Neural cell (in vitro differentiated cells): Measurements from ENCODE around the gene HIPK2. TPM values are rescaled to one million over a fixed set of nuclear protein-coding genes. Genes with fewer than 3 reads are reported as not detected.

Experiments
- H2AFZ ChIP-seq: fragments of 200-600, 300-800 bp; sonication (generic), shearing (Covaris generic); 2 replicates; pipeline ENCODE4 v1.6.0; 2014; ENCODE audit warnings: low read depth, mild to moderate bottlenecking, antibody characterized with exemption, low read length, moderate library complexity
- H3F3A ChIP-seq: fragments of 200-600 bp; shearing (Covaris generic); 2 replicates; pipeline ENCODE4 v1.6.1; 2016; ENCODE audit warnings: mild to moderate bottlenecking, moderate library complexity, mixed read lengths, antibody characterized with exemption, low read length; ENCODE audit not compliant: insufficient read depth, poor library complexity, severe bottlenecking
- H3K27ac ChIP-seq: fragments of 200-600, 300-800 bp; sonication (generic), shearing (Covaris generic); 2 replicates; pipeline ENCODE4 v1.5.1; 2014; ENCODE audit warnings: mild to moderate bottlenecking, low read length, moderate library complexity
- H3K27me3 ChIP-seq: fragments of 300-800, 200-600 bp; sonication (generic), shearing (Covaris generic); 2 replicates; pipeline ENCODE4 v1.6.0; 2014; ENCODE audit warnings: mild to moderate bottlenecking, low read depth, low read length, moderate library complexity; ENCODE audit not compliant: insufficient read depth
- H3K36me3 ChIP-seq: fragments of 300-800, 200-600 bp; sonication (generic), shearing (Covaris generic); 2 replicates; pipeline ENCODE4 v1.5.1; 2014; ENCODE audit warnings: mild to moderate bottlenecking, antibody characterized with exemption, low read length, moderate library complexity; ENCODE audit not compliant: insufficient read depth
- H3K4me2 ChIP-seq: fragments of 300-800, 200-600 bp; sonication (generic), shearing (Covaris generic); 2 replicates; pipeline ENCODE4 v1.6.0; 2014; ENCODE audit warnings: mild to moderate bottlenecking, low read length
- H3K4me3 ChIP-seq: fragments of 300-800, 200-600 bp; sonication (generic), shearing (Covaris generic); 2 replicates; pipeline ENCODE4 v1.5.1; 2014; ENCODE audit warnings: mild to moderate bottlenecking, low read length, moderate library complexity
- H3K79me2 ChIP-seq: fragments of 200-600 bp; shearing (Covaris generic); replicated peaks from 2 replicates; pipeline ENCODE4 v1.6.0; 2014; ENCODE audit warnings: mild to moderate bottlenecking, low read length, moderate library complexity; ENCODE audit not compliant: insufficient read depth
- H3K9ac ChIP-seq: fragments of 300-800, 200-600 bp; sonication (generic), shearing (Covaris generic); 2 replicates; pipeline ENCODE4 v1.6.1; 2016; ENCODE audit warnings: mild to moderate bottlenecking, low read length, mixed read lengths
- H3K9me2 ChIP-seq: fragments of 200-600 bp; shearing (Covaris generic); 2 replicates; pipeline ENCODE4 v1.6.1; 2016; ENCODE audit warnings: mild to moderate bottlenecking, low read length, mixed read lengths; ENCODE audit not compliant: insufficient read depth
- H3K9me3 ChIP-seq: fragments of 200-600, 300-800 bp; sonication (generic), shearing (Covaris generic); 2 replicates; pipeline ENCODE4 v1.6.1; 2016; ENCODE audit warnings: mild to moderate bottlenecking, mixed run types, low read length, moderate library complexity, mixed read lengths
- H4K20me1 ChIP-seq: fragments of 200-600 bp; shearing (Covaris generic); 2 replicates; pipeline ENCODE4 v1.6.1; 2016; ENCODE audit warnings: mild to moderate bottlenecking, mixed run types; ENCODE audit not compliant: insufficient read depth
- EP300 ChIP-seq: fragments of 450-650 bp; conservative IDR thresholded peaks from 2 replicates; pipeline ENCODE4 v1.6.1; 2014; ENCODE audit warnings: antibody characterized with exemption, mild to moderate bottlenecking, moderate library complexity; ENCODE audit not compliant: poor library complexity, severe bottlenecking
- EZH2 ChIP-seq: fragments of 200-600, 300-800 bp; shearing (Covaris generic), sonication (generic); IDR thresholded peaks from 2 replicates; pipeline ENCODE4 v1.6.1; 2014; ENCODE audit warnings: antibody characterized with exemption, low read length, borderline replicate concordance, mild to moderate bottlenecking; ENCODE audit not compliant: insufficient read depth, poor library complexity, severe bottlenecking
- MXI1 ChIP-seq: fragments of 450-650 bp; conservative IDR thresholded peaks from 2 replicates; pipeline ENCODE4 v1.6.1; 2014; ENCODE audit warnings: antibody characterized with exemption, mild to moderate bottlenecking; ENCODE audit not compliant: poor library complexity, severe bottlenecking
- POLR2AphosphoS5 ChIP-seq: IDR thresholded peaks from 2 replicates; pipeline ENCODE4 v1.6.1; 2012
- RAD21 ChIP-seq: fragments of 450-650 bp; conservative IDR thresholded peaks from 2 replicates; pipeline ENCODE4 v1.6.1; 2014; ENCODE audit warnings: antibody characterized with exemption, mild to moderate bottlenecking, moderate library complexity
- REST ChIP-seq: IDR thresholded peaks from 2 replicates; pipeline ENCODE4 v1.6.1; 2012; ENCODE audit warnings: borderline replicate concordance
- SMC3 ChIP-seq: fragments of 450-650 bp; conservative IDR thresholded peaks from 2 replicates; pipeline ENCODE4 v1.6.1; 2014; ENCODE audit warnings: antibody characterized with exemption, mild to moderate bottlenecking, moderate library complexity; ENCODE audit not compliant: poor library complexity
- TAF1 ChIP-seq: IDR thresholded peaks from 2 replicates; pipeline ENCODE4 v1.6.1; 2012; ENCODE audit warnings: low read depth
- polyA plus RNA-seq: library from polyadenylated mRNA; depleted of rRNA; stranded (reverse); fragments of >200 nt; gene quantifications from 2 replicates; pipeline ENCODE4 v1.2.3, GENCODE V29; 2014
- TF ChIP-seq, protein P1 (sequence below): fragments of 450-650 bp; IDR thresholded peaks from 2 replicates; pipeline ENCODE4 v1.5.1; 2014; ENCODE audit warnings: antibody characterized with exemption, mild to moderate bottlenecking, moderate library complexity; ENCODE audit not compliant: poor library complexity, severe bottlenecking

HIPK2 gene
- polyA plus RNA-seq, 1 donor from 2014 or later, result 8.5 TPM

- Histone ChIP-seq H3K36me3 (peaks cover 14% of the 10 kb centered on the region), H4K20me1 (no peaks in the 10 kb centered on the region), H3K9me3 (no peaks in the 10 kb centered on the region), H3K9ac (no peak overlapping the region), H3K79me2 (no peaks in the 10 kb centered on the region), H3K27ac (no peak overlapping the region), H3F3A (no peaks in the 10 kb centered on the region), H3K4me2 (no peak overlapping the region), H2AFZ (no peak overlapping the region), H3K4me3 (no peak overlapping the region), H3K9me2 (no peaks in the 10 kb centered on the region), H3K27me3 (no peaks in the 10 kb centered on the region)
- TF ChIP-seq EZH2 (no peak), EP300 (no peak), RAD21 (peak; percentile 47), TAF1 (no peak), SMC3 (peak; percentile 48), REST (no peak), POLR2AphosphoS5 (no peak), MXI1 (no peak)
- TF ChIP-seq, protein P1, sequence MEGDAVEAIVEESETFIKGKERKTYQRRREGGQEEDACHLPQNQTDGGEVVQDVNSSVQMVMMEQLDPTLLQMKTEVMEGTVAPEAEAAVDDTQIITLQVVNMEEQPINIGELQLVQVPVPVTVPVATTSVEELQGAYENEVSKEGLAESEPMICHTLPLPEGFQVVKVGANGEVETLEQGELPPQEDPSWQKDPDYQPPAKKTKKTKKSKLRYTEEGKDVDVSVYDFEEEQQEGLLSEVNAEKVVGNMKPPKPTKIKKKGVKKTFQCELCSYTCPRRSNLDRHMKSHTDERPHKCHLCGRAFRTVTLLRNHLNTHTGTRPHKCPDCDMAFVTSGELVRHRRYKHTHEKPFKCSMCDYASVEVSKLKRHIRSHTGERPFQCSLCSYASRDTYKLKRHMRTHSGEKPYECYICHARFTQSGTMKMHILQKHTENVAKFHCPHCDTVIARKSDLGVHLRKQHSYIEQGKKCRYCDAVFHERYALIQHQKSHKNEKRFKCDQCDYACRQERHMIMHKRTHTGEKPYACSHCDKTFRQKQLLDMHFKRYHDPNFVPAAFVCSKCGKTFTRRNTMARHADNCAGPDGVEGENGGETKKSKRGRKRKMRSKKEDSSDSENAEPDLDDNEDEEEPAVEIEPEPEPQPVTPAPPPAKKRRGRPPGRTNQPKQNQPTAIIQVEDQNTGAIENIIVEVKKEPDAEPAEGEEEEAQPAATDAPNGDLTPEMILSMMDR, result peak; percentile 42
Observed at GRCh38 chr7:139618482-139619366, 159.1 kb downstream of the HIPK2 start.

DNA sequence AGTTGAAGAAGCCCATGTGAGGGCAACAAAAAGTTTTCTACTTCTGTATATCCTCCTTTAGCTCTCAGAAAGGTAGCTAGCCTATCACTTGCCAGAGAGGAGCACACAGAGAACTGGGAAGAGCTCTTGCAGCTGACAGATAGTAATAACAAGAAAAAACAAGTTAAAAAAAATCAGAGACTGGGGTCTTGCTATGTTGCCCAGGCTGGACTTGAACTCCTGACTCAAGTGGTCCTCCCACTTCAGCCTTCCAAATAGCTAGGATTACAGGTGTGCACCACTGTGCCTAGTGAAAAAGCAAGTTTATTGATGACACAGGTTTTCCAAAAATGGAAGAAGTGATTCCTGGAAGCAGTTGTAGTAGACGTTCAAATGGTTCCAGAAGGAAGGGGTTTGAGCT is 160.7 kb downstream of the HIPK2 start:
- no peaks in the 10 kb centered on the region for H3K79me2 ChIP-seq
- no peak overlapping the region for H3K9ac ChIP-seq
- no peak overlapping the region for H3K4me3 ChIP-seq
- H3K27ac ChIP-seq, result no peak overlapping the region
- H2AFZ ChIP-seq, result no peak overlapping the region
- H3K9me2 ChIP-seq, result no peaks in the 10 kb centered on the region
- H3F3A ChIP-seq, result no peaks in the 10 kb centered on the region
- H3K4me2 ChIP-seq, result no peak overlapping the region
- peaks cover 14% of the 10 kb centered on the region for H3K36me3 ChIP-seq
- no peaks in the 10 kb centered on the region for H3K27me3 ChIP-seq
- no peaks in the 10 kb centered on the region for H3K9me3 ChIP-seq
- TF ChIP-seq TAF1 (no peak), REST (no peak), RAD21 (no peak), POLR2AphosphoS5 (no peak), EP300 (no peak), SMC3 (no peak)
- TF ChIP-seq, protein P1, result no peak
- H4K20me1 ChIP-seq, result no peaks in the 10 kb centered on the region
